Hepatocyte (in vitro differentiated cells): Measurements from ENCODE around the gene DUSP28.

Source experiments
- CTCF ChIP-seq: fragments of 200-600 bp; sonication (generic); IDR thresholded peaks from 2 replicates; pipeline ENCODE4 v1.5.1; 2016; ENCODE audit warnings: antibody characterized with exemption, mild to moderate bottlenecking; ENCODE audit not compliant: poor library complexity
- EZH2 ChIP-seq: fragments of 200-600 bp; sonication (generic); IDR thresholded peaks from 2 replicates; pipeline ENCODE4 v1.6.1; 2016; ENCODE audit warnings: antibody characterized with exemption, mild to moderate bottlenecking, borderline replicate concordance
- EZH2phosphoT487 ChIP-seq: fragments of 200-600 bp; sonication (generic); IDR thresholded peaks from one replicate; pipeline ENCODE4 v1.6.1; 2018; ENCODE audit warnings: antibody characterized with exemption, mild to moderate bottlenecking, low read depth, moderate library complexity; ENCODE audit not compliant: unreplicated experiment, severe bottlenecking

DNA sequence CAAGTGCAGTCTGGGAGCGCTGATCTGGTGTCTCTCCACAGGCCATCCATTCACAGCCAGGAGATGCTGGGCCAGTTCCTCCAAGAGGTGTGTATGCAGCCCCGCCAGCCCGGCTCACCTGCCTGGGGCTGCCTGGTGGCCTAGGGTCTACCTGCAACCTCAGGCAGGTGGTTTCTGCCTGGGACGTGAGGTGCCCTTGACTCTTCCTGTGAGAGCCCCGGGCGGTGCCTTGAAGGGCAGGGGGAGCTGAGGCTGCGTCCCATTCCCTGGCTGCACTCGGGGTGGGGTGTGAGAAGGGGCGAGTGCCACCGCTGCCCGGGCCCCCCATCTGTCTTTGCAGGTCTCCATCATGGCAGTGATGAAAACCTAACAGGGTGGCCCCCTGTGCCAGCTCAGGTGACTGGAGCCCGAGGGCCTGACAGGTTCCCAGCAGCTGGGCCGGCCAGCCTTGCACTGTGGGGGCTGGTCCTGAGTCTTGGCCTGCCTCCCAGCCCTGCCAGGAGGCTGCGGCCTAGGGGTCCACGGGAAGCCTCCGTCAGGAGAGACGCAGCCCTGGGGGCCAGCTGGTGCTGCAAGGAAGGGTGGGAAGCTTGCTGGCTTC is 38.3 kb downstream of the DUSP28 start:
- TF ChIP-seq CTCF (no peak), EZH2 (no peak), EZH2phosphoT487 (no peak)
